Esophagus squamous epithelium (tissue), 5 donors: Measurements from ENCODE around the gene PRSS57. TPM values are rescaled to one million over a fixed set of nuclear protein-coding genes. Genes with fewer than 3 reads are reported as not detected.
"Not testable (repeated sequence)": the region's sequence is repeated elsewhere in the genome, so short reads cannot be mapped to it uniquely, and the experiment has no call there.

Experiments
- DNase-seq: peaks from one replicate; lab custom pipeline; 2025; lab: John Stamatoyannopoulos, UW
- H3K27ac ChIP-seq, 4 donors: fragments of 200-600 bp; sonication (generic); one replicate each; pipeline ENCODE4 v1.5.1; 2016 to 2019; ENCODE audit warnings: mild to moderate bottlenecking in 1 of 4
- H3K27me3 ChIP-seq, 4 donors: fragments of 200-600 bp; sonication (generic); 1 replicate in 3 of 4; 2 replicates in 1 of 4; pipeline versions ENCODE4 v1.5.1 to v1.6.0; 2017 to 2021; ENCODE audit warnings: antibody characterized with exemption in 1 of 4
- H3K36me3 ChIP-seq, 3 donors: fragments of 200-600 bp; sonication (generic); one replicate each; pipeline ENCODE4 v1.5.1; 2016 to 2019
- H3K4me1 ChIP-seq, 3 donors: fragments of 200-600 bp; sonication (generic); one replicate each; pipeline ENCODE4 v1.5.1; 2017 to 2019
- H3K4me3 ChIP-seq, 4 donors: fragments of 200-600 bp; sonication (generic); 1 replicate in 3 of 4; 2 replicates in 1 of 4; pipeline ENCODE4 v1.5.1; 2016 to 2019; ENCODE audit warnings: mild to moderate bottlenecking in 2 of 4, moderate library complexity in 1 of 4
- H3K9me3 ChIP-seq, 3 donors: fragments of 200-600 bp; sonication (generic); one replicate each; pipeline ENCODE4 v1.5.1; 2016 to 2019
- POLR2A ChIP-seq, 4 donors: fragments of 450-650 bp; IDR thresholded peaks; one replicate each; pipeline ENCODE4 v1.6.1; 2017; ENCODE audit warnings: antibody characterized with exemption in 4 of 4, mild to moderate bottlenecking in 4 of 4, moderate library complexity in 3 of 4
- WGBS, 2 donors: methylation state at CpG; one replicate each; pipeline ENCODE4 v1.1.5; 2018; 5-methylcytosine and 5-hydroxymethylcytosine counted together
- intact Hi-C: fragments of 100-400 bp; cut with DNase I; formaldehyde crosslinking; loops from one replicate; pipeline ENCODE4 v1.15.0; 2022
- total RNA-seq, 4 donors: library from RNA; depleted of rRNA; stranded (reverse); fragments of >200 nt; gene quantifications; one replicate each; pipeline ENCODE4 v1.1.0, GENCODE V29; 2016
- TF ChIP-seq, protein P1 (sequence below), 6 experiments: fragments of 450-650 bp in 4 of 6; fragments of 200-600 bp in 2 of 6; sonication (generic) in 2 of 6; IDR thresholded peaks; one replicate each; pipeline ENCODE4 v1.5.1; 2016 to 2019; ENCODE audit warnings: antibody characterized with exemption in 6 of 6, mild to moderate bottlenecking in 4 of 6, moderate library complexity in 4 of 6
- donor health status: DM: yes; HTN: yes; CAD: no.

Gene PRSS57
- total RNA-seq, 4 donors from 2014 or later = not detected

DNA sequence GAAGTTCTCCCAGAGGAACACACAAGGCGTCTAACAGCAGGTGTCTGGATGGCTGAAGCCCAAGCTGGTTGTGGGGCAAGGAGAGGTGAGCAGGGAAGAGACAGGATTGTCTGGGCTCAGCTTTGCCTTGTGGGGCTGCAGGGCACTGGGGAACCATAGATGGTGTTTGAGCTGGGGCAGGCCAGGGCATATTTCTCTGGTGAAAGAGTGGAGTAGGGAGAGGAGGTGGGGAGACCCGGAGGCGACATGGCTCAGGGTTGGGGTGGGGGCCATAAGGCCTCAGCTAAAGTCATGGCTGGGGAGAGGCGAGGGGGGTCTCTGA, 8.0 kb upstream of the PRSS57 start:
- no peak for TF ChIP-seq POLR2A (IDR thresholded peaks at IDR 0.05)
- TF ChIP-seq, protein P1, sequence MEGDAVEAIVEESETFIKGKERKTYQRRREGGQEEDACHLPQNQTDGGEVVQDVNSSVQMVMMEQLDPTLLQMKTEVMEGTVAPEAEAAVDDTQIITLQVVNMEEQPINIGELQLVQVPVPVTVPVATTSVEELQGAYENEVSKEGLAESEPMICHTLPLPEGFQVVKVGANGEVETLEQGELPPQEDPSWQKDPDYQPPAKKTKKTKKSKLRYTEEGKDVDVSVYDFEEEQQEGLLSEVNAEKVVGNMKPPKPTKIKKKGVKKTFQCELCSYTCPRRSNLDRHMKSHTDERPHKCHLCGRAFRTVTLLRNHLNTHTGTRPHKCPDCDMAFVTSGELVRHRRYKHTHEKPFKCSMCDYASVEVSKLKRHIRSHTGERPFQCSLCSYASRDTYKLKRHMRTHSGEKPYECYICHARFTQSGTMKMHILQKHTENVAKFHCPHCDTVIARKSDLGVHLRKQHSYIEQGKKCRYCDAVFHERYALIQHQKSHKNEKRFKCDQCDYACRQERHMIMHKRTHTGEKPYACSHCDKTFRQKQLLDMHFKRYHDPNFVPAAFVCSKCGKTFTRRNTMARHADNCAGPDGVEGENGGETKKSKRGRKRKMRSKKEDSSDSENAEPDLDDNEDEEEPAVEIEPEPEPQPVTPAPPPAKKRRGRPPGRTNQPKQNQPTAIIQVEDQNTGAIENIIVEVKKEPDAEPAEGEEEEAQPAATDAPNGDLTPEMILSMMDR (IDR thresholded peaks at IDR 0.05) = no peak
- 18 to 21% methylated on average over 2 to 4 of the region's 4 CpGs for WGBS, 2 donors
- peak overlapping the region in 3 of 4 donors; percentile 10 to 54 (median 26) for H3K4me3 ChIP-seq
- no peak overlapping the region for H3K27ac ChIP-seq
- no peaks in the 10 kb centered on the region for H3K9me3 ChIP-seq
- peaks cover 0 to 27% (median 17%) of the 10 kb centered on the region in 3 donors for H3K4me1 ChIP-seq
- H3K27me3 ChIP-seq = peaks cover 0 to 39% (median 0%) of the 10 kb centered on the region in 4 donors
- no peaks in the 10 kb centered on the region for H3K36me3 ChIP-seq
- intact Hi-C loops = no loop called here
- no peak for DNase-seq

DNA sequence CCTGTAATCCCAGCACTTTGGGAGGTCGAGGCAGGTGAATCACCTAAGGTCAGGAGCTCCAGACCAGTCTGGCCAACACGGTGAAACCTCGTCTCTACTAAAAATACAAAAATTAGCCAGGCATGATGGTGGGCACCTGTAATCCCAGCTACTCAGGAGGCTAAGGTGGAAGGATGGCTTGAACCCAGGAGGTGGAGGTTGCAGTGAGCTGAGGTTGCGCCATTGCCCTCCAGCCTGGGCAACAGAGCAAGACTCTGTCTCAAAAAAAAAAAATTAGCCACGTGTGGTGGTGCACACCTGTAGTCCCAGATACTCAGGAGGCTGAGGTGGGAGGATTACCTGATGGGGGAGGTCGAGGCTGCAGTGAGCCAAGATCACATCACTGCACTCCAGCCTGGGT, 7.6 kb upstream of the PRSS57 start:
- H3K9me3 ChIP-seq, DNase-seq, intact Hi-C loops, H3K27ac ChIP-seq, H3K36me3 ChIP-seq: not testable (repeated sequence)
- peaks cover 0 to 23% (median 12%) of the 10 kb centered on the region in 3 donors for H3K4me1 ChIP-seq
- peaks cover 0 to 35% (median 0%) of the 10 kb centered on the region in 4 donors for H3K27me3 ChIP-seq
- 64 to 65% methylated on average over 6 of the region's 6 CpGs for WGBS, 2 donors
- H3K4me3 ChIP-seq = peak overlapping the region in 1 of 4 donors; percentile 54

DNA sequence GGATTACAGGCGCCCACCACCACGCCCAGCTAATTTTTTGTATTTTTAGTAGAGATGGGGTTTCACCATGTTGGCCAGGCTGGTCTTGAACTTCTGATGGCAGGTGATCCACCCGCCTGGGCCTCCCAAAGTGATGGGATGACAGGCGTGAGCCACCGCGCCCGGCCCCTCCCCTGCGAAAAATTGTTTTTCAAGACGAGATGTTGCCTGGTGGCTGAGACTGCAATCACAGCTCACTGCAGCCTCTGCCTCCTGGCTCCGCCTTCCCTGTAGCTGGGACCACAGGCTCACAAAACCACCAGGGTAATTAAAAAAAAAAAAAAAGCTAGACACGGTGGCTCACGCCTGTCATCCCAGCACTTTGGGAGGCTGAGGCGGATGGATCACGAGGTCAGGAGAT, 4.6 kb upstream of the PRSS57 start:
- H3K27ac ChIP-seq, intact Hi-C loops, H3K9me3 ChIP-seq, DNase-seq, H3K4me3 ChIP-seq, H3K36me3 ChIP-seq: not testable (repeated sequence)
- 57 to 66% methylated on average over 5 to 14 of the region's 14 CpGs for WGBS, 2 donors
- H3K27me3 ChIP-seq = peaks cover 0 to 43% (median 0%) of the 10 kb centered on the region in 4 donors
- peaks cover 0 to 16% (median 6%) of the 10 kb centered on the region in 3 donors for H3K4me1 ChIP-seq

DNA sequence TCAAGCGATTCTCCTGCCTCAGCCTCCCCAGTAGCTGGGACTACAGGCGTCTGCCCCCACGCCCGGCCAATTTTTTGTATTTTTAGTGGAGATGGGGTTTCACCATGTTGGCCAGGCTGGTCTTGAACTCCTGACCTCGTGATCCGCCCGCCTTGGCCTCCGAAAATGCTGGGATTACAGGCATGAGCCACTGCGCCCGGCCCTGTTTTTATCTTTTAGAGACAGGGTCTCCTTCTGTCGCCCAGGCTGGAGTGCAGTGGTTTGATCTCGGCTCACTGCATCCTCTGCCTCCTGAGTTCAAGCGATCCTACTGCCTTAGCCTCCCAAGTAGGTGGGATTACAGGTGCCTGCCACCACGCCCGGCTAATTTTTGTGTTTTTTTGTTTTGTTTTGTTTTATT, 3.3 kb upstream of the PRSS57 start:
- H3K4me1 ChIP-seq, DNase-seq, H3K27ac ChIP-seq, H3K36me3 ChIP-seq, H3K4me3 ChIP-seq, H3K9me3 ChIP-seq, intact Hi-C loops: not testable (repeated sequence)
- H3K27me3 ChIP-seq = peaks cover 0 to 37% (median 0%) of the 10 kb centered on the region in 4 donors
- WGBS, 2 donors = 81 to 82% methylated on average over 10 to 11 of the region's 15 CpGs

DNA sequence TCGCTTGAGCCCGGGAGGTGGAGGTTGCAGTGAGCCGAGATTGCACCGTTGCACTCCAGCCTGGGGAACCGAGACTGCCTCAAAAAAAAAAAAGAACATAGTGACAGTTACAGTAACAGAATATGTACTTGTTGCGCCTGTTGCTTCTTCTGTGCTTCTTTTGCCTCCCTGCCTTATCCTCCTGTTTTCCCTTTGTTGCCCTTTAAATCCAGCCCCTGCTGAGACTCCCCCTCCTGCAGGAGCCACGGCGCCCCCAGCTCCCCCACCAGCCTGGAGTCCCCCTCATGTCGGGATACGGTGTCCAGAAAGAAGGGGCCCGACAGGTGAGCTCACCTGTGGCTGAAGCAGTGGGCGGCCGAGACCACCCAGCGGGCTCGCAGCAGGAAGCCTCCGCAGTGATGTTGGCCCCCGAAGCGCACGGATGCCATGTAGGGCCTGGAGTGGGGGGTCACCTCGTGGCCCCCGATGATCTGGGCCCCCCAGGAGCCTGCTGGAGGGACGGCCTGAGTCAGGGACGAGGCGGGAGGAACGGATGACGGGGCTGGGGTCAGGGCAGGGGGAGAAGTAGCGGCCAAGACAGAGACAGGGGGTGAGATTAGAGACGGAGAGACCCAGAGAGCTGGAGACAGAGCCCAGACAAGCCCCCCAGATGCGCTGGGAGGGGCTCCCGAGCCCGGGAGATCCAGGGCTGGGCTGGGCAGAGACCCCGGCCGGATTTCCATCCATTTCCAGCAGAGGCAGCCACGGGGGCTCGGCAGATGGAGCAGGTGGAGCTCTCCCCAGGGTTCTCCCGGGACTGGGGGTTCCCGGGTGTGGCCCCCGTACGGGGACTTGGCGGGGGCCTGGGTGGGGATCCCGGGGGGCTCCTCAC, 536 bp downstream of the PRSS57 start:
- Histone ChIP-seq H3K36me3 (no peaks in the 10 kb centered on the region), H3K4me1 (no peaks in the 10 kb centered on the region), H3K9me3 (no peaks in the 10 kb centered on the region), H3K4me3 (peak overlapping the region in 1 of 4 donors; percentile 12), H3K27ac (no peak overlapping the region), H3K27me3 (peaks cover 0 to 22% (median 0%) of the 10 kb centered on the region in 4 donors)
- no peak for DNase-seq
- intact Hi-C loops = no loop called here
- 43 to 48% methylated on average over 11 to 25 of the region's 41 CpGs for WGBS, 2 donors
- TF ChIP-seq, protein P1 (IDR thresholded peaks at IDR 0.05) = no peak
- TF ChIP-seq POLR2A (IDR thresholded peaks at IDR 0.05) = no peak

DNA sequence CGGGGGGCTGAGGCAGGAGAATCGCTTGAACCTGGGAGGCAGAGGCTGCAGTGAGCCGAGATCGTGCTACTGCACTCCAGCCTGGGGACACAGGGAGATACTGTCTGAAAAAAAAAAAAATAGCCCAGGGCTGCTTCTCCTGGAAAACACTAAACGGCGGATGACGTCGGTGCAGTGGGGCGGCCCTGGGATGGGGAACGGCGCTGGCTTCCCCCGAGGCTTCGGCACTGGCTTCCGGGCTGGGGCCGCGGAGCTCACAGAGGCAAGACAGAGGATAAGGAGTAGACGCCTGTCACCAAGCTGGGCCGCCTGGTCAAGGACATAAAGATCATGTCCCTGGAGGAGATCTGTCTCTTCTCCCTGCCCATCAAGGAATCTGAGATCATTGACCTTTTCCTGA, 5.0 kb downstream of the PRSS57 start:
- H3K27ac ChIP-seq = no peak overlapping the region
- no peaks in the 10 kb centered on the region for H3K4me1 ChIP-seq
- no peaks in the 10 kb centered on the region for H3K36me3 ChIP-seq
- TF ChIP-seq, protein P1 (IDR thresholded peaks at IDR 0.05) = no peak
- TF ChIP-seq POLR2A (IDR thresholded peaks at IDR 0.05) = no peak
- H3K4me3 ChIP-seq = no peak overlapping the region
- 75 to 84% methylated on average over 17 to 18 of the region's 18 CpGs for WGBS, 2 donors
- no peak for DNase-seq
- intact Hi-C loops = no loop called here
- H3K9me3 ChIP-seq = no peaks in the 10 kb centered on the region
- peaks cover 0 to 9% (median 0%) of the 10 kb centered on the region in 4 donors for H3K27me3 ChIP-seq
